HG02588 (cell line): ENCODE measurements around the gene MPC1.

ENCODE experiments used
- ATAC-seq: cut with Tn5 transposase; IDR thresholded peaks from one replicate; pipeline ENCODE4 v1.9.1; 2021; ENCODE audit warnings: mild to moderate bottlenecking, moderate library complexity; ENCODE audit not compliant: unreplicated experiment

The MPC1 gene

DNA sequence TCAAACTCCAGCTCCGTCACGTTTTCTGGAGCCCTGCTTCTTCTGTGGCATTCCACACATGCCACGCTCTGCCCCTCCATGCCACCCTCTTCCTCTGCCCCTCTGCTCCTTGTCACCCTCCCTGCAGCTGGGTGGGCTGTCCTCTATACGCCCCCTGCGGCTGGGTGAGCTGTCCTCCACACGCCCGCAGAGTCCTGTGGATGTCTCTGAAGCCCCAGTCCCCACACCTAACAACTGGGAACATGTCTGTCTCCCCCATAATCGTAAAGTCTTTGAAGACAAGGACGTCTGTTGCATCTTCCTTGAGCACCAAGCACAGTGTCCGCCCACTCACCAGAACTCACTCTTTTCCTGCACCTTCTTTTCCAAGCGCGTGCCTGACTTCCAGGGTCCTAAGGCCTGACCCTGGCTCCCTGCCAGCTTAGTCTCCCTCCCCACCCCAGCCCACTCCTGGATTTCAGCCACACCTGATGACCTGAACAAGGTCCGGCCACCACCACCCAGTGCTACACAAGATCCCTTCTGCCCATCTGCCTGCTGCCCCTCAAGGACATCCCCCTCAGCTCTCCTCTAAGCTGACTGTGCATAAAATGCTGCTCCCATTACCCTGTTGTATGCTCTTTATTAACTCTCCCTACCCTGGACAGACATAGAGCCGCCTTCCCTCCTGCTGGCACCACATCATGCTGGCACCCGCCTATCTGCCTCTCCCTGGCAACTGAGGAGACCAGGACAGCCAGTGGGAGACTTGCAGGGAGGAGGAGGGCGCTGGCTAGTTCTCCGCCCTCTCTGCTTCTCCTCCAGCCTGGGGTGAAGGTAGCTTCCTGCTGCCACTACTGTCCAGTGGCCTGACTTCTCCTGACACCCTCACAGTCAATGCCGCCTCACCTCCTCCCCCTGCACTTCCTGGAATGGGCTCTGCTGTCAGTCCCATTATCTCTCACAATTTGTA lies 63.8 kb downstream of the MPC1 start:
- ATAC-seq = no peak

DNA sequence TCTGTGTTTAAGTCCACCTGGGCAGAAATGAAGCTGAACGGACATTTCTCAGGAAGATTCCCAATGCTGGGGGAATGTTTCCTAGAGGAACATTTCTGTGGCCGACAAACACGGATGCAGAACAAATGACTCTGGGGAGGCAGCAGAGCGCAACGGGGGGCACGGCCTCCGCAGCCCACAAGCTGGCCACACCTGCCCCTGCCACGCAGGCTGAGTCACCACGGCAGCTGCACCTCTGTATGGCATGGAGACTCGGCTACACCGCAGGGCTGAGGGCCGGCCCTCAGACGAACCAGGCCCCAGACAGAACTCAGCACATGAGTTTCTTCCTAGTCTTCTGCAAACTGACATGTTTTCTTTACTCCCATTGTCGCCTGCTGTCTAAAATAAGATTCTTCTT lies 64.5 kb downstream of the MPC1 start:
- no peak for ATAC-seq

DNA sequence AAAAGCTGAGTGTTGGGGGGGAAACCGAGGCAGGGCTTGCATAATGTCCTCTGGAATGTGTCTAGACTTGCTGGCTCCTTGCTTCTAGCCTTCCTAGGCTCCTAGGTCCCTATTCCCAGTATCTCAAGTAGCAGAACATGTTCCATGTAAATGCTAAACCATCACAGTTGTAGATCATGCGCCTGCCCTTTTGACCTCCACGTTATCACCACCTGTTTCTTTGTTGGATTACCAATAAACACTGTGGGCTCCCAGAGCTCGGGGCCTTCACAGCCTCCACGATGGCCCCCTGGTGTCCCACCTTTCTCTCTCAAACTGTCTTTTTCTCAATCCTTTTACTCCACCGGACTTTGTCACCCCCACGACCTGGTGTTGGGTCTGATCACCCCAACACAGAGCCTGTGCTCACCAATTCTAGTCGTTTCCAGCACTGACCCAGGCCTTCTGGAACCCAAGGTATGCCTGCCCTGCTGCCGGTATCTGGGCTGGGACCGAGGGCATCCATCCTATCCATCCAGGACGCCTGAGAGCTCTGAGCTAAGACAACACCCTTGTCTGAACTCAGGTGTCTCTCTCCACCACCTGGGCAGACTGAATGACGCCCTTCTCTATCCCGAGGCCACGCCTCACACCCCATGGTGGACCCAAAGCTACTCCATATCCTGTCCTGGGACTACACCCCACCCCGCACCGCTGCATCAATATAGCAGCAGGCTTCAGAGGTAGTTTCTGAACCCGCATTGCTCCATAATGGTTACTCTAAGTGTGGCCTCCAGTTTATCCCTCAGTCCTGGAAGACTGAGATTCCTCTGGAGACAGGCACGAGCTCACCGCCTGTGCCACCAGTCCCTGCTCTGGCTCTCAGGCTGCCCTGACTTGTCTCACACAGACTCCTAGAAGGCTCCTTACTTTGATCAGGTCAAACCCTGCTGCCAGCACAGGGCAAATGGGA lies 65.2 kb downstream of the MPC1 start:
- no peak for ATAC-seq

DNA sequence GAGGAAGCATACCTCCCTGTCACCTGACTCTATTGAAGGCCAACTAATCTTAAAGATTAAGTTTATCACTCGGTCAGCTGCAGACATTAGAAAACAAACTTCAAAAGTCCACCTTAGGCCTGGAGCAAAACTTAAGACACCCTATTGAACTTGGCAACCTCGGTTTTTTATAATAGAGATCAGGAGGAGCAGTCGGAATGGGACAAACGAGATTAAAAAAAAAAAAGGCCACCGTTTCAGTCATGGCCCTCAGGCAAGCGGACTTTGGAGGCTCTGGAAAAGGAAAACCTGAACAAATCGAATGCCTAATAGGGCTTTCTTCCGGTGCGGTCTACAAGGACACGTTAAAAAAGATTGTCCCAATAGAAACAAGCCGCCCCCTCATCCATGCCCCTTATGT lies 67.3 kb downstream of the MPC1 start:
- no peak for ATAC-seq
